ENCODE results near the gene IQCC. TPM values are rescaled to one million over a fixed set of nuclear protein-coding genes. Genes with fewer than 3 reads are reported as not detected.

Gene IQCC
- polyA plus RNA-seq, 4 donors = 0.54 to 4.8 (median 1.8) TPM

GRCh38 chr1:32186491-32186890 is 19.0 kb upstream of the IQCC start:
- Histone ChIP-seq H3K27ac (ENCODE audit: low read depth in 1 of 3, low read length in 2 of 3) (no peak overlapping the region), H3K9me3 (ENCODE audit: control insufficient read depth in 2 of 2, insufficient read depth in 1 of 2, low read depth in 1 of 2, low read length in 1 of 2) (no peaks in the 10 kb centered on the region), H3K27me3 (ENCODE audit: control insufficient read depth in 3 of 3, insufficient read depth in 3 of 3, low read length in 3 of 3) (no peaks in the 10 kb centered on the region), H3K4me1 (ENCODE audit: control insufficient read depth in 3 of 3, insufficient read depth in 2 of 3, low read depth in 1 of 3, low read length in 2 of 3) (peaks cover 0 to 4% (median under 1%) of the 10 kb centered on the region in 3 donors), H3K36me3 (ENCODE audit: control insufficient read depth in 3 of 3, insufficient read depth in 2 of 3, low read depth in 1 of 3, low read length in 3 of 3) (peaks cover 22 to 78% (median 28%) of the 10 kb centered on the region in 3 donors), H3K4me3 (ENCODE audit: low read depth in 1 of 3, low read length in 3 of 3) (no peak overlapping the region)
- no peak for FAIRE-seq
- DNase-seq = no peak
- WGBS, 3 donors = 70 to 85% (median 83%) methylated on average over 2 of the region's 2 CpGs

GRCh38 chr1:32187850-32188249 is 17.6 kb upstream of the IQCC start:
- Histone ChIP-seq H3K9me3 (ENCODE audit: control insufficient read depth in 2 of 2, insufficient read depth in 1 of 2, low read depth in 1 of 2, low read length in 1 of 2) (no peaks in the 10 kb centered on the region), H3K27ac (ENCODE audit: low read depth in 1 of 3, low read length in 2 of 3) (no peak overlapping the region), H3K27me3 (ENCODE audit: control insufficient read depth in 3 of 3, insufficient read depth in 3 of 3, low read length in 3 of 3) (no peaks in the 10 kb centered on the region), H3K36me3 (ENCODE audit: control insufficient read depth in 3 of 3, insufficient read depth in 2 of 3, low read depth in 1 of 3, low read length in 3 of 3) (peaks cover 29 to 78% (median 39%) of the 10 kb centered on the region in 3 donors), H3K4me1 (ENCODE audit: control insufficient read depth in 3 of 3, insufficient read depth in 2 of 3, low read depth in 1 of 3, low read length in 2 of 3) (no peaks in the 10 kb centered on the region), H3K4me3 (ENCODE audit: low read depth in 1 of 3, low read length in 3 of 3) (no peak overlapping the region)
- DNase-seq (no peak), FAIRE-seq (no peak)
- WGBS, 3 donors = 97% methylated on average over 9 of the region's 9 CpGs

DNA sequence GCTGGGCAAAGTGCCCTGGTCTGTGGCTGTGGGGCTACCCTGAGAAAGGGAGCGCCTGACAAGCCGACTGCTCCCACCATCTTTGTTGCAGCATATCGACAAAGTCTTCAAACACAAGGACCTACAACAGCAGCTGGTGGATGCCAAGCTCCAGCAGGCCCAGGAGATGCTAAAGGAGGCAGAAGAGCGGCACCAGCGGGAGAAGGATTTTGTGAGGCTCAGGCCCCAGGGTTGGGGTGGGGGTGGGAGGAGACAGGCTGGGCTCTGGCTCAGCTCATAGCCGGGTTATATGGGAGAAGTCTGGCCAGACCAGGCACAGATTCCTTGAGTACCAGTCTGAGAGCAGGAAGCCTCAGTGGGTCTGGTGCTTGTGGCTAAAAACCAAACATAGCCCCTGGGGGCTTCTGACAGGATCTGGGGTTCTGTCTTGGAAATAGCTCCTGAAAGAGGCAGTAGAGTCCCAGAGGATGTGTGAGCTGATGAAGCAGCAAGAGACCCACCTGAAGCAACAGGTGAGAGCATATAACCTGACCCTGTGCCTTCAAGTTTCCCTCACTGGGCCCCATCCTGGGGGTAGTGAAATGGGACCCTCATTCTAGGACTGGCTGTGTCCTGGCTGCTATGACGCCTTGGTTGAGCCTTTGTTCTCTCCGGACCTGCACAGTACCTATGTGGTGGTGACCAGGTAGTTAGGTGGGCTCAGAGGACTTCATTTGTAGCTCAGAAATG is 13.1 kb upstream of the IQCC start:
- Histone ChIP-seq H3K27ac (ENCODE audit: low read depth in 1 of 3, low read length in 2 of 3) (no peak overlapping the region), H3K27me3 (ENCODE audit: control insufficient read depth in 3 of 3, insufficient read depth in 3 of 3, low read length in 3 of 3) (no peaks in the 10 kb centered on the region), H3K4me3 (ENCODE audit: low read depth in 1 of 3, low read length in 3 of 3) (no peak overlapping the region), H3K9me3 (ENCODE audit: control insufficient read depth in 2 of 2, insufficient read depth in 1 of 2, low read depth in 1 of 2, low read length in 1 of 2) (no peaks in the 10 kb centered on the region), H3K36me3 (ENCODE audit: control insufficient read depth in 3 of 3, insufficient read depth in 2 of 3, low read depth in 1 of 3, low read length in 3 of 3) (peaks cover 43 to 92% (median 52%) of the 10 kb centered on the region in 3 donors), H3K4me1 (ENCODE audit: control insufficient read depth in 3 of 3, insufficient read depth in 2 of 3, low read depth in 1 of 3, low read length in 2 of 3) (peaks cover 0 to 7% (median 0%) of the 10 kb centered on the region in 3 donors)
- WGBS, 3 donors = 94 to 99% (median 96%) methylated on average over 8 of the region's 8 CpGs
- no peak for FAIRE-seq
- no peak for DNase-seq

GRCh38 chr1:32194984-32195383 is 10.5 kb upstream of the IQCC start:
- FAIRE-seq = no peak
- WGBS, 3 donors = 96 to 100% (median 98%) methylated on average over 5 to 6 of the region's 6 CpGs
- H3K36me3 ChIP-seq (ENCODE audit: control insufficient read depth in 3 of 3, insufficient read depth in 2 of 3, low read depth in 1 of 3, low read length in 3 of 3) = peaks cover 32 to 86% (median 35%) of the 10 kb centered on the region in 3 donors

DNA sequence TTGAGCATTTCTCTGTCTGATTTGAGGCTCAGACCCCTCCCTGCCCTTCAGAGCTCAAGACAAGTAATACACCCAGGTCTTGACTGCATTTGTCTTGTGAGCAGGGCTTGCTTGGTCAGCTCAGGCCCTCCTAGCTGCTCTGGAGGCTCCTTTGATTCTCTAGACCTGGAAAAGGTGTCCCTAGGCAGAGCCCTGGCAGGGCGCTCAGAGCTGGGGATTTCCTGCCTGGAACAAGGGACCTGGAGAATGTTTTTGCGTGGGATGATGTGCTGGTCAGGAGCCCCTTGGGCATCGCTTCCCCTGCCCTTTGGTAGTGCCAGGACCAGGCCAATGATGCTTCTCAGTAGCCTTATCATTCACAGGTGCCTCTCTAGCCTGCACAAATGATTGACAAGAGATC is 9.9 kb upstream of the IQCC start:
- Histone ChIP-seq H3K9me3 (ENCODE audit: control insufficient read depth in 2 of 2, insufficient read depth in 1 of 2, low read depth in 1 of 2, low read length in 1 of 2) (no peaks in the 10 kb centered on the region), H3K4me1 (ENCODE audit: control insufficient read depth in 3 of 3, insufficient read depth in 2 of 3, low read depth in 1 of 3, low read length in 2 of 3) (peaks cover 0 to 13% (median 0%) of the 10 kb centered on the region in 3 donors), H3K4me3 (ENCODE audit: low read depth in 1 of 3, low read length in 3 of 3) (no peak overlapping the region), H3K27me3 (ENCODE audit: control insufficient read depth in 3 of 3, insufficient read depth in 3 of 3, low read length in 3 of 3) (no peaks in the 10 kb centered on the region), H3K36me3 (ENCODE audit: control insufficient read depth in 3 of 3, insufficient read depth in 2 of 3, low read depth in 1 of 3, low read length in 3 of 3) (peaks cover 26 to 81% (median 31%) of the 10 kb centered on the region in 3 donors), H3K27ac (ENCODE audit: low read depth in 1 of 3, low read length in 2 of 3) (no peak overlapping the region)
- 94 to 98% (median 96%) methylated on average over 3 of the region's 3 CpGs for WGBS, 3 donors
- DNase-seq = no peak
- FAIRE-seq = no peak

More at GRCh38 chr1:32194984-32195383, 10.5 kb upstream of the IQCC start:
- Histone ChIP-seq H3K4me1 (ENCODE audit: control insufficient read depth in 3 of 3, insufficient read depth in 2 of 3, low read depth in 1 of 3, low read length in 2 of 3) (peaks cover 0 to 13% (median 0%) of the 10 kb centered on the region in 3 donors), H3K4me3 (ENCODE audit: low read depth in 1 of 3, low read length in 3 of 3) (no peak overlapping the region), H3K27ac (ENCODE audit: low read depth in 1 of 3, low read length in 2 of 3) (no peak overlapping the region), H3K27me3 (ENCODE audit: control insufficient read depth in 3 of 3, insufficient read depth in 3 of 3, low read length in 3 of 3) (no peaks in the 10 kb centered on the region), H3K9me3 (ENCODE audit: control insufficient read depth in 2 of 2, insufficient read depth in 1 of 2, low read depth in 1 of 2, low read length in 1 of 2) (no peaks in the 10 kb centered on the region)
- DNase-seq = no peak

- H3K4me3 ChIP-seq (ENCODE audit: low read depth in 1 of 3, low read length in 3 of 3) = no peak overlapping the region
- peaks cover 26 to 75% (median 29%) of the 10 kb centered on the region in 3 donors for H3K36me3 ChIP-seq (ENCODE audit: control insufficient read depth in 3 of 3, insufficient read depth in 2 of 3, low read depth in 1 of 3, low read length in 3 of 3)
- peaks cover 0 to 14% (median 0%) of the 10 kb centered on the region in 3 donors for H3K4me1 ChIP-seq (ENCODE audit: control insufficient read depth in 3 of 3, insufficient read depth in 2 of 3, low read depth in 1 of 3, low read length in 2 of 3)
- H3K27me3 ChIP-seq (ENCODE audit: control insufficient read depth in 3 of 3, insufficient read depth in 3 of 3, low read length in 3 of 3) = no peaks in the 10 kb centered on the region
- no peaks in the 10 kb centered on the region for H3K9me3 ChIP-seq (ENCODE audit: control insufficient read depth in 2 of 2, insufficient read depth in 1 of 2, low read depth in 1 of 2, low read length in 1 of 2)
- H3K27ac ChIP-seq (ENCODE audit: low read depth in 1 of 3, low read length in 2 of 3) = no peak overlapping the region
- DNase-seq (no peak), FAIRE-seq (no peak)
These were observed 9.3 kb upstream of the IQCC start for GRCh38 chr1:32195972-32196823.

DNA sequence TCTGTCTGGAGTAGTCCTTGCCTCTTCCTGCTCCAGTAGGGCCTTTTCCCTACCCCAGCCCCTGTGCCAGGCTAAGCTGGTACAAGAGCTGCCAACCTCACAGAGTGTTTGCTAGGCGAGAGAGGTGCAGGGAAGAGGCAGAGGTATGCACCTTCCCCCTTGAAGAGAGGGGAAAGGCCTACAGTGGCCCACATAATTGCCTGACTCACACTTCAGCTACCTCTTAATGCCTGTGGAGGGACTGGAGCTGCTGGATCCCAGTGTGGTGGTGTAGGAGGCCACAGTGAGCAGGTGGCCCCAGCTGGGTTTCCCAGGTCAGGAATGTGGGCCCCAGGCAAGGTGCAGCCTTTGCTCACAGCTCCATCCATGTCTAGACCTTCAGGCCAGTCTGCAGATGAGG is 8.4 kb upstream of the IQCC start:
- Histone ChIP-seq H3K4me3 (ENCODE audit: low read depth in 1 of 3, low read length in 3 of 3) (no peak overlapping the region), H3K27me3 (ENCODE audit: control insufficient read depth in 3 of 3, insufficient read depth in 3 of 3, low read length in 3 of 3) (no peaks in the 10 kb centered on the region), H3K4me1 (ENCODE audit: control insufficient read depth in 3 of 3, insufficient read depth in 2 of 3, low read depth in 1 of 3, low read length in 2 of 3) (peaks cover 0 to 21% (median 0%) of the 10 kb centered on the region in 3 donors), H3K36me3 (ENCODE audit: control insufficient read depth in 3 of 3, insufficient read depth in 2 of 3, low read depth in 1 of 3, low read length in 3 of 3) (peaks cover 23 to 66% (median 24%) of the 10 kb centered on the region in 3 donors), H3K27ac (ENCODE audit: low read depth in 1 of 3, low read length in 2 of 3) (no peak overlapping the region), H3K9me3 (ENCODE audit: control insufficient read depth in 2 of 2, insufficient read depth in 1 of 2, low read depth in 1 of 2, low read length in 1 of 2) (no peaks in the 10 kb centered on the region)
- DNase-seq = no peak
- WGBS, 3 donors = 85 to 100% (median 92%) methylated on average over 1 of the region's 1 CpG
- no peak for FAIRE-seq

- DNase-seq (no peak), FAIRE-seq (no peak)
- Histone ChIP-seq H3K4me1 (ENCODE audit: control insufficient read depth in 3 of 3, insufficient read depth in 2 of 3, low read depth in 1 of 3, low read length in 2 of 3) (peaks cover 0 to 21% (median 0%) of the 10 kb centered on the region in 3 donors), H3K27me3 (ENCODE audit: control insufficient read depth in 3 of 3, insufficient read depth in 3 of 3, low read length in 3 of 3) (no peaks in the 10 kb centered on the region), H3K4me3 (ENCODE audit: low read depth in 1 of 3, low read length in 3 of 3) (no peak overlapping the region), H3K27ac (ENCODE audit: low read depth in 1 of 3, low read length in 2 of 3) (no peak overlapping the region), H3K36me3 (ENCODE audit: control insufficient read depth in 3 of 3, insufficient read depth in 2 of 3, low read depth in 1 of 3, low read length in 3 of 3) (peaks cover 16 to 58% (median 19%) of the 10 kb centered on the region in 3 donors), H3K9me3 (ENCODE audit: control insufficient read depth in 2 of 2, insufficient read depth in 1 of 2, low read depth in 1 of 2, low read length in 1 of 2) (no peaks in the 10 kb centered on the region)
- 79 to 80% (median 79%) methylated on average over 6 of the region's 6 CpGs for WGBS, 3 donors
These were observed 7.6 kb upstream of the IQCC start for GRCh38 chr1:32197837-32198236.
